ENCODE results near the gene VTA1.

DNA sequence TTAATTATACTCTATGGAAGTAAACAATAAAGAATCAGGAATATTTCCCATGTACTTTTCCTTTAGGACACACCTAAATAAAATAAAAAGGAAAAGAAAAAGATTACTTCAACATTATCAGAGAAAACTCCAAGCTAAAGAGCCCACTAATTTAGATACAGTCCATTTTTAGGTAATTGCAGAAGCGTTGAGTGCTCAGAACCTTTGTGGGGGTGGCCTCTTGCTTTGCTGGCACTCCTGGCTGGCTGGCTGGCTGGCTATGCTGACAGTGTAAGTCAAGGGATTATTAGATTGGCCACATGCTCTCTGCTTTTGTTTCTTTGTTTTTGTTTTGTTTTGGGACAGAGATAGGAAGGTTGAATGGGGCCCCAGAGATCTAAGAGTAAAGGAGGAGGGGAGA, 14.4 kb upstream of the VTA1 start, which contains the start of gene GJE1:
- TF ChIP-seq, protein P1, sequence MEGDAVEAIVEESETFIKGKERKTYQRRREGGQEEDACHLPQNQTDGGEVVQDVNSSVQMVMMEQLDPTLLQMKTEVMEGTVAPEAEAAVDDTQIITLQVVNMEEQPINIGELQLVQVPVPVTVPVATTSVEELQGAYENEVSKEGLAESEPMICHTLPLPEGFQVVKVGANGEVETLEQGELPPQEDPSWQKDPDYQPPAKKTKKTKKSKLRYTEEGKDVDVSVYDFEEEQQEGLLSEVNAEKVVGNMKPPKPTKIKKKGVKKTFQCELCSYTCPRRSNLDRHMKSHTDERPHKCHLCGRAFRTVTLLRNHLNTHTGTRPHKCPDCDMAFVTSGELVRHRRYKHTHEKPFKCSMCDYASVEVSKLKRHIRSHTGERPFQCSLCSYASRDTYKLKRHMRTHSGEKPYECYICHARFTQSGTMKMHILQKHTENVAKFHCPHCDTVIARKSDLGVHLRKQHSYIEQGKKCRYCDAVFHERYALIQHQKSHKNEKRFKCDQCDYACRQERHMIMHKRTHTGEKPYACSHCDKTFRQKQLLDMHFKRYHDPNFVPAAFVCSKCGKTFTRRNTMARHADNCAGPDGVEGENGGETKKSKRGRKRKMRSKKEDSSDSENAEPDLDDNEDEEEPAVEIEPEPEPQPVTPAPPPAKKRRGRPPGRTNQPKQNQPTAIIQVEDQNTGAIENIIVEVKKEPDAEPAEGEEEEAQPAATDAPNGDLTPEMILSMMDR (IDR thresholded peaks at IDR 0.05) = no peak
- TF ChIP-seq POLR2A (IDR thresholded peaks at IDR 0.05) = no peak
